Activated T-helper 1 cell treated with anti-CD3 and anti-CD28 coated beads, Interleukin-12 subunit alpha, Interleukin-12 subunit beta, Interleukin-2, Interleukin-4 antibody, amounts not matched to agents 30 ng/mL and 10 ng/mL and 1 ng/mL, durations not matched to agents 14 hours and 24 hours and 36 hours (primary cell): Measurements from ENCODE around the gene RABL2B. TPM values are rescaled to one million over a fixed set of nuclear protein-coding genes. Genes with fewer than 3 reads are reported as not detected.

Source experiments
- DNase-seq: peaks from one replicate; pipeline ENCODE4 v3.0.0; 2021; ENCODE audit warnings: low spot score
- H3K27ac Mint-ChIP-seq: one replicate; pipeline ENCODE4 v1.8.0; 2021; ENCODE audit warnings: mild to moderate bottlenecking, mixed read lengths
- H3K27me3 Mint-ChIP-seq: one replicate; pipeline ENCODE4 v1.8.0; 2022; ENCODE audit warnings: mild to moderate bottlenecking, moderate library complexity, mixed read lengths; ENCODE audit not compliant: insufficient read depth
- H3K36me3 Mint-ChIP-seq: one replicate; pipeline ENCODE4 v1.8.0; 2021; ENCODE audit warnings: low read depth, mixed read lengths
- H3K4me1 Mint-ChIP-seq: one replicate; pipeline ENCODE4 v1.8.0; 2021; ENCODE audit warnings: low read depth, mixed read lengths
- H3K4me3 Mint-ChIP-seq: one replicate; pipeline ENCODE4 v1.8.0; 2021; ENCODE audit warnings: mild to moderate bottlenecking, moderate library complexity, mixed read lengths
- H3K9me3 Mint-ChIP-seq: one replicate; pipeline ENCODE4 v1.8.0; 2021; ENCODE audit warnings: mixed read lengths
- intact Hi-C: fragments of 100-400 bp; cut with micrococcal nuclease; formaldehyde crosslinking; loops from one replicate; pipeline ENCODE4 v1.15.1; 2024
- total RNA-seq: library from RNA; stranded (reverse); gene quantifications from 2 replicates; pipeline ENCODE4 v1.2.3, GENCODE V29; 2022

Gene RABL2B
- total RNA-seq, 1 donor from 2014 or later, result 30.7 TPM

- no peaks in the 10 kb centered on the region for H3K4me1 Mint-ChIP-seq
- H3K4me3 Mint-ChIP-seq, result no peak overlapping the region
- no peak for DNase-seq
- no peak overlapping the region for H3K27ac Mint-ChIP-seq
- H3K36me3 Mint-ChIP-seq, result no peaks in the 10 kb centered on the region
- no peaks in the 10 kb centered on the region for H3K9me3 Mint-ChIP-seq
- H3K27me3 Mint-ChIP-seq, result no peaks in the 10 kb centered on the region
- intact Hi-C loops, result no loop called here
Observed at GRCh38 chr22:50734343-50734771, 49.1 kb downstream of the RABL2B start.

GRCh38 chr22:50733521-50734342, 49.7 kb downstream of the RABL2B start:
- DNase-seq, result no peak
- Mint-ChIP-seq H3K36me3 (no peaks in the 10 kb centered on the region), H3K27me3 (no peaks in the 10 kb centered on the region), H3K4me1 (no peaks in the 10 kb centered on the region), H3K9me3 (no peaks in the 10 kb centered on the region), H3K4me3 (no peak overlapping the region), H3K27ac (no peak overlapping the region)
- intact Hi-C loops, result no loop called here

DNA sequence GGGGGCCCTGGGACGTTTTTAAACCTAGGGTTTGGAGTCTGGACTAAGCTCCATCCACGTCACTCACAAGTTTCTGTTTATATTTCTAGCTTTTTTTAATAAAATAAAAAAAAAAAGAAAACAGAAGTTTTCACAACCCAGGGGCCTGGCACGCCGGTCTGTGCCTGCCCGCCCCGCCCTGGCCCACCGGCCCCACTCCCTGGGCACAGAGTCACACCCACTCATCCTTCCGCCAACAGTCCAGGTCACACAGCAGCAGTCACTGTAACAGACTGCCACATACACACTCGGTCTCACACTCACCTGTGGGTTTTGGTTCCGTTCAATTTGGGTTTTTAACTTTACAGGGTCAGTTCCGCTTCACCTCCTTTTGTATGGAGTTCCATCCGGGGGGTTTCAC, 50.8 kb downstream of the RABL2B start:
- Mint-ChIP-seq H3K4me1 (no peaks in the 10 kb centered on the region), H3K9me3 (no peaks in the 10 kb centered on the region), H3K4me3 (no peak overlapping the region), H3K27ac (no peak overlapping the region), H3K36me3 (no peaks in the 10 kb centered on the region), H3K27me3 (no peaks in the 10 kb centered on the region)
- intact Hi-C loops, result no loop called here
- DNase-seq, result no peak

DNA sequence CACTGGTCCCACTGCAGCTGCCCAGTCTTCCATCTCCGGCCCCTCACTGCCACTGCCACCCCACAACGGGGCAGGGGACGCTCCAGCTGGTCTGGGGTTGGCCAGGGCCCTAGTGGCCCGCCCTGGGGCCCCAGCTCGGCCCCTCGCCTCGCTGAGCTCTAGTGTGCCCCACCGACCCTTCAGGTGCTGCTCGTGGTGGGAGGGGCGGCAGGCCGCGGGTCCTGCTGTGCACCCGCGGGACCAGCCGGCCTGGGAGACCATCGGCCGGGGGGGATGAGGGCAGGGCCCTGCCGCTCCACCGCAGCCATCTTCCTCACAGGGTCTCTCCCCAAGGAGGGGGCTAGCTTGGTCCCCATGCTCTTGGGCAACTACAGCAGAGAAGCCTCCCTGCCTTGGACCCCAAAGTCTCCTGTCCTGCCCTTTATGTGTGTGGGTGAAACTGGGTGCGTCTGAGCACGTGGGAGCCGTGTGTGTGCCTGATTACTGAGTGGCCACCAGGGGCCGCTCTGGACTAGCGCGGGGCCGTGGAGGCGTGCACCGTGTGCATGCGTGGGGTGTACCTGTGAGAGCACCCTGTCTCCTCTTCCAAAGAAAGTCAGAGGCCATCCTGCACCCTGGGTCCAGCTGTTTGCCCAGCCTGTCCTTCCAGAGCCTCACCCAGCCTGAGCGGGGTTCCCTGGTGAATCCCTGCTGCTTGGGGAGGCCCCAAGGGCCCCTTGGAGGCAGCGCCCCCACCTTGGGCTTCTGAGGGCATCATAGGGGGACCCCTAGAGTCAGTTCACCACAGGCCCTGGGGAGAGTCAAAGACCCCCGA, 51.4 kb downstream of the RABL2B start:
- Mint-ChIP-seq H3K27me3 (no peaks in the 10 kb centered on the region), H3K9me3 (no peaks in the 10 kb centered on the region), H3K4me1 (no peaks in the 10 kb centered on the region), H3K36me3 (no peaks in the 10 kb centered on the region), H3K27ac (no peak overlapping the region), H3K4me3 (no peak overlapping the region)
- DNase-seq, result peak; percentile 22
- intact Hi-C loops, result no loop called here

DNA sequence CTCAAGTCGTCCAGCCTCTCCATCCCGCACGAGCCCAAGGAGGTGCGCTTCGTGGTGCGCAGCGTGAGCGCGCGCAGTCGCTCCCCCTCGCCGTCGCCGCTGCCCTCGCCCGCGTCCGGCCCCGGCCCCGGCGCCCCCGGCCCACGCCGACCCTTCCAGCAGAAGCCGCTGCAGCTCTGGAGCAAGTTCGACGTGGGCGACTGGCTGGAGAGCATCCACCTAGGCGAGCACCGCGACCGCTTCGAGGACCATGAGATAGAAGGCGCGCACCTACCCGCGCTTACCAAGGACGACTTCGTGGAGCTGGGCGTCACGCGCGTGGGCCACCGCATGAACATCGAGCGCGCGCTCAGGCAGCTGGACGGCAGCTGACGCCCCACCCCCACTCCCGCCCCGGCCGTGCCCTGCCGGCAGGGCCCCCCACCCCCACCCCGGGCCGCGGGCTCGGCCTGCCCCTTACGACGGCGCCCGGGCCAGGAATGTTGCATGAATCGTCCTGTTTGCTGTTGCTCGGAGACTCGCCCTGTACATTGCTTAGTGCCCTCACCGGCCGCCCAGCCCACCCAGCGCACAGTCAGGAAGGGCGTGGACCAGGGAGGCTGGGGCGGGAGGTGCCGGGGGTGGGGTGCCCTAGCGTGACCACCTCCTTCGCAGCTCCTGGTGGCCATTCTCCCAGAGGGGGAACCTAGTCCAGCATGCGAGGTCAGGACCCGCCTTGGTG, 52.3 kb downstream of the RABL2B start:
- no peaks in the 10 kb centered on the region for H3K4me1 Mint-ChIP-seq
- no peaks in the 10 kb centered on the region for H3K27me3 Mint-ChIP-seq
- H3K36me3 Mint-ChIP-seq, result no peaks in the 10 kb centered on the region
- intact Hi-C loops, result no loop called here
- no peak overlapping the region for H3K27ac Mint-ChIP-seq
- H3K9me3 Mint-ChIP-seq, result no peaks in the 10 kb centered on the region
- H3K4me3 Mint-ChIP-seq, result no peak overlapping the region
- DNase-seq, result no peak

- H3K4me1 Mint-ChIP-seq, result no peaks in the 10 kb centered on the region
- intact Hi-C loops, result no loop called here
- H3K36me3 Mint-ChIP-seq, result no peaks in the 10 kb centered on the region
- no peak overlapping the region for H3K27ac Mint-ChIP-seq
- no peaks in the 10 kb centered on the region for H3K9me3 Mint-ChIP-seq
- H3K27me3 Mint-ChIP-seq, result no peaks in the 10 kb centered on the region
- no peak for DNase-seq
- H3K4me3 Mint-ChIP-seq, result no peak overlapping the region
Observed at GRCh38 chr22:50730013-50730891, 53.2 kb downstream of the RABL2B start.

- Mint-ChIP-seq H3K4me3 (no peak overlapping the region), H3K9me3 (no peaks in the 10 kb centered on the region), H3K27me3 (no peaks in the 10 kb centered on the region), H3K27ac (no peak overlapping the region), H3K4me1 (no peaks in the 10 kb centered on the region), H3K36me3 (no peaks in the 10 kb centered on the region)
- intact Hi-C loops, result no loop called here
- no peak for DNase-seq
Observed at GRCh38 chr22:50729391-50730012, 53.9 kb downstream of the RABL2B start.

DNA sequence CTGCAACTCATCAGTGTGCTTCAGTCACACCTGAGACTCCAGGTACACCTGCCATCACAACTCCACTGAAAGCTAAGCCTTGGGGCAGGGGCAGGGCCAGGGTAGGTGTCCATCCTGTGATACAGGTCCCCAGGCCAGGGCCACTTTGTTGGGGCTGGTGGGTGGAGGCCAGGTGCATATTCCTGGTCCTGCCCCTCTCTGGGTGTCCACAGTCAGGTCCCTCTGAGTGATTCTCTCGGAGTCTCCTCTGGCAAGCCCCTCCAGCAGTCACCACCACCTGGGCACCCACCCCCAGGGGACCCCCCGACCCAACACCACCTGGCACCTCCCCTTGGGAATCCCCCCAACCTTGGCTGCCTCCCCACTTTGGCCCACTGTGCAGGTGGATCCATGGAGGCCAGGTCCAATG, 54.9 kb downstream of the RABL2B start:
- H3K36me3 Mint-ChIP-seq, result no peaks in the 10 kb centered on the region
- DNase-seq, result no peak
- intact Hi-C loops, result no loop called here
- no peak overlapping the region for H3K4me3 Mint-ChIP-seq
- no peaks in the 10 kb centered on the region for H3K27me3 Mint-ChIP-seq
- no peak overlapping the region for H3K27ac Mint-ChIP-seq
- no peaks in the 10 kb centered on the region for H3K4me1 Mint-ChIP-seq
- no peaks in the 10 kb centered on the region for H3K9me3 Mint-ChIP-seq

GRCh38 chr22:50727678-50728522, 55.5 kb downstream of the RABL2B start:
- no peak overlapping the region for H3K27ac Mint-ChIP-seq
- no peak overlapping the region for H3K4me3 Mint-ChIP-seq
- H3K9me3 Mint-ChIP-seq, result no peaks in the 10 kb centered on the region
- no peaks in the 10 kb centered on the region for H3K27me3 Mint-ChIP-seq
- no peak for DNase-seq
- H3K36me3 Mint-ChIP-seq, result no peaks in the 10 kb centered on the region
- H3K4me1 Mint-ChIP-seq, result no peaks in the 10 kb centered on the region
- intact Hi-C loops, result no loop called here

- no peak for DNase-seq
- Mint-ChIP-seq H3K36me3 (no peaks in the 10 kb centered on the region), H3K27ac (no peak overlapping the region), H3K4me1 (no peaks in the 10 kb centered on the region), H3K27me3 (no peaks in the 10 kb centered on the region), H3K9me3 (no peaks in the 10 kb centered on the region), H3K4me3 (no peak overlapping the region)
- intact Hi-C loops, result no loop called here
Observed at GRCh38 chr22:50726643-50727340, 56.6 kb downstream of the RABL2B start.

DNA sequence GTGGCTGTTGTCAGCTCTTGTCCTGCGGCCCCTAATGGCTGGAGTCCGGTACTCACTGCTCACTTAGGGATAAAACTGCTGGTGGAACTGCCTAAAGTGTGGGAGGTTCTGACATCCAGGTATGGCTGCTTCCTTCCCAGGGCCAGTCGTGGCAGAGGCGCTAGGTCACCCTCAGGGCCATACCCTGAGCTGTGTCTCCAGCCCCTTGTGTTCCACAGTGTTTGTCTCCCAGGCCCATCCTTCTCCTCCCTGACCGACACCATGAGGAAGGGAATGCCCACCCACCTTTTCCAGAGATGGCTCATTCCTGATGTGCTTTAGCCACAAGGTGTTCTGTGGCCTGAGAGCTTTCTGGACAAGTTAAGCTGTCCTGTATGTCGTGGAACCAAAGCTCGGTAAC, 57.8 kb downstream of the RABL2B start:
- no peaks in the 10 kb centered on the region for H3K9me3 Mint-ChIP-seq
- intact Hi-C loops, result no loop called here
- no peak for DNase-seq
- H3K36me3 Mint-ChIP-seq, result no peaks in the 10 kb centered on the region
- no peaks in the 10 kb centered on the region for H3K4me1 Mint-ChIP-seq
- no peak overlapping the region for H3K27ac Mint-ChIP-seq
- no peaks in the 10 kb centered on the region for H3K27me3 Mint-ChIP-seq
- H3K4me3 Mint-ChIP-seq, result no peak overlapping the region
